Cardiac fibroblast (primary cell): ENCODE measurements around the gene DXO.

Experiments used
- DNase-seq, 2 donors: peaks; one replicate each; pipeline versions ENCODE4 v3.0.0 to v3.0.0-alpha.2; 2010; ENCODE audit warnings: low read depth in 2 of 2
- H3K4me3 ChIP-seq, 2 donors: replicated peaks in 1 of 2; 1 replicate in 1 of 2; 2 replicates in 1 of 2; pipeline ENCODE4 v1.5.1; 2011; ENCODE audit warnings: low read depth in 2 of 2, low read length in 2 of 2, mild to moderate bottlenecking in 2 of 2, moderate library complexity in 1 of 2
- CTCF ChIP-seq: IDR thresholded peaks from one replicate; pipeline ENCODE4 v1.5.1; 2011; ENCODE audit warnings: low read depth, mild to moderate bottlenecking, low read length, inconsistent platforms

DXO gene

DNA sequence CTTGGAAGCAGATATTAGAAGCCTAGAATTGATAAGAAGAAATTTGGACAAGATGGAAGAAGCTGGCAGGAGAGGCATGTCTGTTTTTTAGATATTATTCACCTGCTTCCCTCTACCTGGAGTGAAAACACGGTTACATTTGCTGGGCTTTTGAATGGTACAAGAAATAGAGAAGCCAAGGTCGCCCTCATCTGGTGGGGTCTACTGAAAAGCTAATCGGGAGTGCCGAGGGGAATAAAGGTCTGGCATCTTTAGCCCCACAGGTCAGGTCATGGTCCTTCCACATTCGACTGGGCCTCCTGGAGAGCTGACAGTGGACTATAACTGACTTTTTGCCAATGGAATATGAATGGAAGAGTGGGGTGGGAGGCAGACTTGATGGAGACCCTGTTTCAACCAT is 49.0 kb downstream of the DXO start:
- DNase-seq: no peak
- no peak overlapping the region for H3K4me3 ChIP-seq
- no peak for TF ChIP-seq CTCF

- TF ChIP-seq CTCF: no peak
- no peak overlapping the region for H3K4me3 ChIP-seq
- peak; percentile 20 to 32 for DNase-seq
Measured at GRCh38 chr6:31920811-31921210, 51.1 kb downstream of the DXO start.
